Nephron (organoid): ENCODE measurements around the gene CDHR2.

ENCODE experiments used
- H3K27ac Mint-ChIP-seq, 3 experiments: 2 replicates each; pipeline ENCODE4 v1.8.0; 2020; ENCODE audit warnings: mixed read lengths in 3 of 3, mild to moderate bottlenecking in 2 of 3, moderate library complexity in 1 of 3
- H3K27me3 Mint-ChIP-seq: 2 replicates; pipeline ENCODE4 v1.8.0; 2021; ENCODE audit warnings: low read depth, mild to moderate bottlenecking, moderate library complexity, mixed read lengths
- H3K36me3 Mint-ChIP-seq: 2 replicates; pipeline ENCODE4 v1.8.0; 2020; ENCODE audit warnings: low read depth, mixed read lengths
- H3K4me1 Mint-ChIP-seq: 2 replicates; pipeline ENCODE4 v1.8.0; 2020; ENCODE audit warnings: mixed read lengths
- H3K4me3 Mint-ChIP-seq, 3 experiments: 2 replicates each; pipeline ENCODE4 v1.8.0; 2020; ENCODE audit warnings: mild to moderate bottlenecking in 3 of 3, mixed read lengths in 3 of 3, moderate library complexity in 2 of 3
- H3K9me3 Mint-ChIP-seq: 2 replicates; pipeline ENCODE4 v1.8.0; 2020; ENCODE audit warnings: mixed read lengths
- TF ChIP-seq, protein P1 (sequence below), 3 experiments: fragments of 200-600 bp; sonication (generic); IDR thresholded peaks; one replicate each; pipeline ENCODE4 v1.5.0; 2021; ENCODE audit warnings: antibody characterized with exemption in 3 of 3; ENCODE audit not compliant: unreplicated experiment in 3 of 3

CDHR2 gene

DNA sequence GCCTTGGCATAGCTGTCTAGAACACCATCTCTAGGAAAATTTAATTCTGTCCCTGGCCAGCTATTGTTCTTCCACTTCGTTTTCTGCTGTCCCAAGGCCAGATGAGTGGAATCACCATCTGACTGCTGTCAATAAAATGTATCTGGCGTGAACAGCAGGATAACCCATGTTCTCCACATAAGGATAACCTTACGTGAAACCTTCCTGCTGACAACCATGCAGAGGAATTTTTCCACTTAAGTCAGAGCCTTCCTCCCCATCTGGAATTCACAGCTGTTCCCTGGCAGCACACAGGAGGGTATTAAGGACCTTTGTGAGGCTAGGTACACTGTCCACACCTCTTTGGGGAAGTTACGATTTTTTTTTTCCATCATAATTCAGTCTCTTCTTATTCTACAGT, 40.5 kb upstream of the CDHR2 start:
- H3K4me1 Mint-ChIP-seq, result no peaks in the 10 kb centered on the region

DNA sequence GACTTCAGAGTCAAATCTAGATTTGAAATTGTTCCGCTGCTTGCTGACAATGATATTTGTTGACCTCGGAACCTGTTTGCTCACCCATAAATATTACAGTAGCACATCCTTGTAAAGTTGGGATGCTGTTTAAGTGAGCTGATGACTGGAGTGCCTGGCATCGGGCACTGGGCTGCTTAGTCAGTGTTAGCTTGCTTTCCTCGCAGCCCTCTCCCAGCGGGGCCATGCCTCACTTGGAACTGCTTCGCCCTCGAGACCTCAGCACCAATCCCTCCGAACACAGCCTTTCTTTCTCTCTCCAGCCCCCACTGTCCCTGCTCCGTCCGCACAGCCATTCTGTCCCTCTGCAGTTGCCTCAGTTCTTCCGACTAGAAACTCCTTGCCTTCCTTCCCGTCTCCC, 35.4 kb upstream of the CDHR2 start:
- H3K27ac Mint-ChIP-seq, result no peak overlapping the region
- peaks cover 13% of the 10 kb centered on the region for H3K36me3 Mint-ChIP-seq
- no peaks in the 10 kb centered on the region for H3K9me3 Mint-ChIP-seq
- TF ChIP-seq, protein P1, sequence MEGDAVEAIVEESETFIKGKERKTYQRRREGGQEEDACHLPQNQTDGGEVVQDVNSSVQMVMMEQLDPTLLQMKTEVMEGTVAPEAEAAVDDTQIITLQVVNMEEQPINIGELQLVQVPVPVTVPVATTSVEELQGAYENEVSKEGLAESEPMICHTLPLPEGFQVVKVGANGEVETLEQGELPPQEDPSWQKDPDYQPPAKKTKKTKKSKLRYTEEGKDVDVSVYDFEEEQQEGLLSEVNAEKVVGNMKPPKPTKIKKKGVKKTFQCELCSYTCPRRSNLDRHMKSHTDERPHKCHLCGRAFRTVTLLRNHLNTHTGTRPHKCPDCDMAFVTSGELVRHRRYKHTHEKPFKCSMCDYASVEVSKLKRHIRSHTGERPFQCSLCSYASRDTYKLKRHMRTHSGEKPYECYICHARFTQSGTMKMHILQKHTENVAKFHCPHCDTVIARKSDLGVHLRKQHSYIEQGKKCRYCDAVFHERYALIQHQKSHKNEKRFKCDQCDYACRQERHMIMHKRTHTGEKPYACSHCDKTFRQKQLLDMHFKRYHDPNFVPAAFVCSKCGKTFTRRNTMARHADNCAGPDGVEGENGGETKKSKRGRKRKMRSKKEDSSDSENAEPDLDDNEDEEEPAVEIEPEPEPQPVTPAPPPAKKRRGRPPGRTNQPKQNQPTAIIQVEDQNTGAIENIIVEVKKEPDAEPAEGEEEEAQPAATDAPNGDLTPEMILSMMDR (IDR thresholded peaks at IDR 0.05; ENCODE audit: unreplicated experiment in 3 of 3), result no peak
- H3K27me3 Mint-ChIP-seq, result no peaks in the 10 kb centered on the region
- no peak overlapping the region for H3K4me3 Mint-ChIP-seq
- no peaks in the 10 kb centered on the region for H3K4me1 Mint-ChIP-seq

More for the DNA sequence above, 40.5 kb upstream of the CDHR2 start:
- Mint-ChIP-seq H3K27me3 (no peaks in the 10 kb centered on the region), H3K36me3 (peaks cover 56% of the 10 kb centered on the region), H3K9me3 (no peaks in the 10 kb centered on the region), H3K4me3 (no peak overlapping the region), H3K27ac (no peak overlapping the region)
- TF ChIP-seq, protein P1 (IDR thresholded peaks at IDR 0.05; ENCODE audit: unreplicated experiment in 3 of 3), result no peak

DNA sequence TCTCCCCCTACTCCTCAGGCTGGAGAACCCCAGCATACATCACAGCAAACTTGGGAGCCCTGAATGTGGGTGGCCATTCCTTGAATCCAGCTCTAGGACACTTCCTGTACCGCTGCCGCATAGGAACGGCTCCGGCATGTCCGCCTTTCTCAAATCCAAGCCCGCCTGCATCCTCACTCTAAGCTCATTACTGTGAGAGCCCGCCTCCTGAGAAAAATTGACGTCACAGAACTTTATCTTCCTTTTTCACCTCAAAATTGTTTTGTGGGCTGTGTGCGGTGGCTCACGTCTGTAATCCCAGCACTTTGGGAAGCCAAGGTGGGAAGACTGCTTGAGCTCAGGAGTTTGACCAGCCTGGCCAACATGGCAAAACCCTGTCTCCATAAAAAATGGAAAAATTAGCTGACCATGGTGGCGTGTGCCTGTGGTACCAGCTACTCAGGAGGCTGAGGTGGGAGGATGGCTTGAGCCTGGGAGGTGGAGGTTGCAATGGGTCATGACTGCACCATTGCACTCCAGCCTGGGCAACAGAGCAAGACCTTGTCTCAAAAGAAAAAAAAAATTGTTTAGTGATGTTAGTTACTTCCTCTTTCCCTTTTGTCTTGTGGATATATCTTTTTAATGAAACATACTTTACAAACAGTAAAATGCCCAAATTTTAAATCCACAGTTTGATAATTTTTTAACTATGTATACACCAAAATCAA, 34.7 kb upstream of the CDHR2 start:
- Mint-ChIP-seq H3K27me3 (no peaks in the 10 kb centered on the region), H3K9me3 (no peaks in the 10 kb centered on the region), H3K4me1 (no peaks in the 10 kb centered on the region), H3K27ac (no peak overlapping the region), H3K4me3 (no peak overlapping the region), H3K36me3 (peaks cover 7% of the 10 kb centered on the region)
- TF ChIP-seq, protein P1 (IDR thresholded peaks at IDR 0.05; ENCODE audit: unreplicated experiment in 3 of 3), result no peak

DNA sequence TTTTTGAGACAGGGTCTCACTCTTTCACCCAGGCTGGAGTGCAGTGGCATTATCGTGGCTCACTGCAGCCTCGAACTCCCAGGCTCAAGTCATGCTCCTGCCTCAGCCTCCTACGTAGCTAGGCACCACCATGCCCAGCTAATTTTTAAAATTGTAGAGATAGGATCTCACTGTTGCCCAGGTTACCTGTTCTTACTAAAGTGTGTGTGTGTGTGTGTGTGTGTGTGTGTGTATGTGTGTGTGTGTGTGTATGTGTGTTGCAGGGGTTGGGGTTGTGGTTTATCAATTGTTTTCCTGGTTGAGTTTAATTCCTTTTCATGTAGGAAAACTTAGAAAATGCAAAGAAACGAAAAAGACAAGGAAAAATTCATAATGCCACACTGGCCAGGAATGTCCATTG, 33.7 kb upstream of the CDHR2 start:
- TF ChIP-seq, protein P1 (IDR thresholded peaks at IDR 0.05; ENCODE audit: unreplicated experiment in 3 of 3), result no peak
- Mint-ChIP-seq H3K9me3 (no peaks in the 10 kb centered on the region), H3K36me3 (no peaks in the 10 kb centered on the region), H3K4me1 (no peaks in the 10 kb centered on the region), H3K27me3 (no peaks in the 10 kb centered on the region), H3K27ac (no peak overlapping the region), H3K4me3 (no peak overlapping the region)

DNA sequence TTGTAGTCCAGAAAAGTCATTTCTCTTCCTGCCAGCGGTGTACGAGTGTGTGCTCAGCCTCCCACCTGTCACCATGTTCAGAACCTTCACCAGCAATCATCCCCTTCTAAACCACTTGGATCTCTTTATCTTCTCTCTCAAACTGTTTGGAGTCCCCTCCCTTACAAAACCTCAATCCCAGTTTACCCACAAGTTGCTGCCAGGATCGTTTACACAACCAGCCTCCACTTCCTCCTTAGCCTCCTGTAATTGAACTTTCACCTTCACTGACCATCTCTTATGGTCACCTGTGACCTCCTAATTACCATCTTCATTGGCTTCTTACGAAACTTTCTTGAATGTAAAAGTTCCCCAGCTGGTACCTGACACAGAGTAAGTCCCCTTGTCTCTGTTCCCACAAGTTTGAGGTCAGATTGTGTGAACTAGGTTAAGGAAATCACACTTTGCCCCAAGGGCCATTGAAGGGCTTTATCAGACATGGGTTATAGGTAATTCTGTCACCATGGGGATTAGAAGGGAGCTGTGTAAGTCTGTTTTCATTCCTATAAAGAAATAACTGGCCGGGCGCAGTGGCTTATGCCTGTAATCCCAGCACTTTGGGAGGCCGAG, 32.0 kb upstream of the CDHR2 start:
- Mint-ChIP-seq H3K4me3 (no peak overlapping the region), H3K27me3 (no peaks in the 10 kb centered on the region), H3K27ac (no peak overlapping the region), H3K9me3 (no peaks in the 10 kb centered on the region), H3K36me3 (no peaks in the 10 kb centered on the region), H3K4me1 (no peaks in the 10 kb centered on the region)
- TF ChIP-seq, protein P1 (IDR thresholded peaks at IDR 0.05; ENCODE audit: unreplicated experiment in 3 of 3), result no peak
